Colonic mucosa (tissue), 4 donors: ENCODE measurements around the gene KCNJ18. TPM values are rescaled to one million over a fixed set of nuclear protein-coding genes. Genes with fewer than 3 reads are reported as not detected.
"Not testable (repeated sequence)": the region's sequence is repeated elsewhere in the genome, so short reads cannot be mapped to it uniquely, and the experiment has no call there.

Experiments
- DNase-seq: peaks from one replicate; pipeline ENCODE4 v3.0.0-alpha.2; 2020
- H3K27ac ChIP-seq: fragments of 200-600 bp; one replicate; pipeline ENCODE4 v1.8.0; 2021
- H3K27me3 ChIP-seq: fragments of 200-600 bp; one replicate; pipeline ENCODE4 v1.8.0; 2021
- H3K36me3 ChIP-seq: fragments of 200-600 bp; one replicate; pipeline ENCODE4 v1.8.0; 2021
- H3K4me1 ChIP-seq: fragments of 200-600 bp; one replicate; pipeline ENCODE4 v1.8.0; 2021; ENCODE audit warnings: mild to moderate bottlenecking
- H3K4me3 ChIP-seq: fragments of 200-600 bp; one replicate; pipeline ENCODE4 v1.8.0; 2021
- H3K9ac ChIP-seq, 2 donors: one replicate each; pipeline ENCODE4 v1.7.0; 2013; ENCODE audit warnings: control low read depth in 2 of 2, low read depth in 2 of 2, low read length in 2 of 2
- H3K9me3 ChIP-seq: fragments of 200-600 bp; one replicate; pipeline ENCODE4 v1.8.0; 2021
- CTCF ChIP-seq: fragments of 200-600 bp; IDR thresholded peaks from one replicate; pipeline ENCODE4 v1.8.0; 2022; ENCODE audit warnings: antibody characterized with exemption, mild to moderate bottlenecking
- intact Hi-C: fragments of 100-400 bp; cut with DNase I; formaldehyde crosslinking; loops from one replicate; pipeline ENCODE4 v1.14.1; 2022
- total RNA-seq, 2 donors: library from RNA; stranded (reverse); fragmentation: NEBNext Ultra II Directional in 1 of 2; extraction: Animal tissue kit (Norgen Biotek cat#: 25700) in 1 of 2; gene quantifications; one replicate each; pipeline ENCODE4 v1.2.1, GENCODE V29; 2021
- donor health status: healthy.
- donor health status: DM: no; HTN: no; CAD: no.
- donor health status: DM: no; HTN: no; CAD: no.

KCNJ18 gene
- total RNA-seq, 2 donors from 2014 or later = not detected

- no peak overlapping the region for H3K9ac ChIP-seq
- H3K27me3 ChIP-seq = no peaks in the 10 kb centered on the region
Measured at GRCh38 chr17:21711182-21711581, 18.9 kb downstream of the KCNJ18 start.

GRCh38 chr17:21713020-21713419 lies 20.7 kb downstream of the KCNJ18 start:
- H3K9me3 ChIP-seq, H3K9ac ChIP-seq, H3K4me3 ChIP-seq, H3K4me1 ChIP-seq, DNase-seq, H3K27me3 ChIP-seq, H3K36me3 ChIP-seq, intact Hi-C loops, H3K27ac ChIP-seq: not testable (repeated sequence)

More at GRCh38 chr17:21711182-21711581, 18.9 kb downstream of the KCNJ18 start:
- DNase-seq = no peak
- Histone ChIP-seq H3K9me3 (no peaks in the 10 kb centered on the region), H3K4me3 (no peak overlapping the region), H3K36me3 (no peaks in the 10 kb centered on the region), H3K27ac (no peak overlapping the region), H3K4me1 (no peaks in the 10 kb centered on the region)
- TF ChIP-seq CTCF = no peak
- intact Hi-C loops = no loop called here

GRCh38 chr17:21713631-21714030 lies 21.3 kb downstream of the KCNJ18 start:
- H3K9ac ChIP-seq, H3K36me3 ChIP-seq, H3K27ac ChIP-seq, H3K9me3 ChIP-seq, intact Hi-C loops, H3K27me3 ChIP-seq, H3K4me3 ChIP-seq, H3K4me1 ChIP-seq, DNase-seq: not testable (repeated sequence)

GRCh38 chr17:21714676-21715075 lies 22.4 kb downstream of the KCNJ18 start:
- H3K36me3 ChIP-seq, DNase-seq, H3K4me1 ChIP-seq, H3K4me3 ChIP-seq, H3K9ac ChIP-seq, H3K27me3 ChIP-seq, intact Hi-C loops, H3K27ac ChIP-seq, H3K9me3 ChIP-seq: not testable (repeated sequence)

GRCh38 chr17:21715877-21716276 lies 23.6 kb downstream of the KCNJ18 start:
- H3K9me3 ChIP-seq, DNase-seq, H3K9ac ChIP-seq, H3K27me3 ChIP-seq, H3K4me1 ChIP-seq, H3K27ac ChIP-seq, H3K4me3 ChIP-seq, H3K36me3 ChIP-seq, intact Hi-C loops: not testable (repeated sequence)

- DNase-seq, intact Hi-C loops, H3K4me1 ChIP-seq, H3K9ac ChIP-seq, H3K27ac ChIP-seq, H3K4me3 ChIP-seq, H3K27me3 ChIP-seq, H3K9me3 ChIP-seq, H3K36me3 ChIP-seq: not testable (repeated sequence)
Measured at GRCh38 chr17:21718971-21719370, 26.6 kb downstream of the KCNJ18 start.

- DNase-seq, H3K27me3 ChIP-seq, H3K9me3 ChIP-seq, H3K27ac ChIP-seq, H3K36me3 ChIP-seq, H3K4me3 ChIP-seq, H3K9ac ChIP-seq, intact Hi-C loops, H3K4me1 ChIP-seq: not testable (repeated sequence)
Measured at GRCh38 chr17:21719511-21720226, 27.3 kb downstream of the KCNJ18 start.

GRCh38 chr17:21720566-21720965 lies 28.2 kb downstream of the KCNJ18 start:
- H3K4me3 ChIP-seq, DNase-seq, H3K9ac ChIP-seq: not testable (repeated sequence)

GRCh38 chr17:21722268-21722667 lies 29.9 kb downstream of the KCNJ18 start:
- H3K4me3 ChIP-seq, intact Hi-C loops, H3K9me3 ChIP-seq, H3K27ac ChIP-seq, H3K36me3 ChIP-seq, H3K9ac ChIP-seq, H3K4me1 ChIP-seq, H3K27me3 ChIP-seq, DNase-seq: not testable (repeated sequence)

More at GRCh38 chr17:21720566-21720965, 28.2 kb downstream of the KCNJ18 start:
- intact Hi-C loops, H3K4me1 ChIP-seq, H3K9me3 ChIP-seq, H3K27ac ChIP-seq, H3K27me3 ChIP-seq, H3K36me3 ChIP-seq: not testable (repeated sequence)

GRCh38 chr17:21724216-21725006 lies 32.1 kb downstream of the KCNJ18 start:
- DNase-seq, H3K27ac ChIP-seq, intact Hi-C loops, H3K4me1 ChIP-seq, H3K36me3 ChIP-seq, H3K9ac ChIP-seq, H3K9me3 ChIP-seq, H3K27me3 ChIP-seq, H3K4me3 ChIP-seq: not testable (repeated sequence)

- H3K4me1 ChIP-seq, H3K27ac ChIP-seq, DNase-seq, H3K9ac ChIP-seq, intact Hi-C loops, H3K4me3 ChIP-seq, H3K9me3 ChIP-seq, H3K36me3 ChIP-seq, H3K27me3 ChIP-seq: not testable (repeated sequence)
Measured at GRCh38 chr17:21731076-21731475, 38.8 kb downstream of the KCNJ18 start.

GRCh38 chr17:21733931-21734330 lies 41.6 kb downstream of the KCNJ18 start:
- H3K4me3 ChIP-seq, H3K36me3 ChIP-seq, H3K4me1 ChIP-seq, H3K27me3 ChIP-seq, H3K27ac ChIP-seq, H3K9ac ChIP-seq, H3K9me3 ChIP-seq, DNase-seq, intact Hi-C loops: not testable (repeated sequence)
